GM18502 (cell line): ENCODE data around the gene SPATS2L.

Source experiments
- ATAC-seq: cut with Tn5 transposase; IDR thresholded peaks from one replicate; pipeline ENCODE4 v1.9.1; 2021; ENCODE audit warnings: mild to moderate bottlenecking; ENCODE audit not compliant: unreplicated experiment, poor library complexity

SPATS2L gene

GRCh38 chr2:200288670-200289429 is 17.6 kb upstream of the SPATS2L start:
- ATAC-seq: no peak

DNA sequence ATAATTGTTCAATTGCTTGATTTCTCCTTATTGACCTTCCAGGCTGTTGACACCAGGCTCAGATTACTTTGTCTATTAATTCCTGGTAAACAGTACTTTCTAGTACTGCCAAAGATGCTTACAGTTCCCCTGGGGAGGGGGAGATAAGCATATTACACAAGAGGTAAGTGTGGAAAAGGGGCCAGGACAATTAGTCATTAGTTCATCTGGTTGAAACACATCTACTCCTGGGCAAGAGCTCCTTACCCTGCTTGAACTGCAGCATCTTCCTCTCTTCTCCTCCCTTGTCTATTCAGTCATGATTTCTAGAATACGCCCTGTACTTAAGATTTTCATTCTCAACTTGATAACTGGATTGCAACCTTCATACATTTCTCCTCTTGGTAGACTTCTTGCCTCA is 10.4 kb upstream of the SPATS2L start:
- no peak for ATAC-seq

DNA sequence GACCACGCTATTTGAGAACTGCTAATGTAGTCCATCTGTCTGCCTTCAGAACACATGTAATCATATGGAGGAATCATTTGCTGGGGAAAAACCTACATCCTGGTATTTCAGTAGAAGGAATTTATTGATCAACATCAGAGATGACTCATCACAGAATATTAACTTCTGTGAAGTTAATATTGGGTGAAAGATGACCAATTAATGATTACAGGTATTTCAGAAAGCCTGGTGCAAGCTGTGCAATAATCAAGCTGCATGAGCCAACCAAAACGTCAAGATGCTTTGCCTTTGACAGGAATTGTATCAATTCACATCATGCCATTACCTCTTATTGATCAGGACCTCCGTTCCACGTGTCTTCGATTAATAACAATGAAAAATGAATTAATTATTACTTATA is 9.4 kb upstream of the SPATS2L start:
- ATAC-seq: no peak

- ATAC-seq: no peak
Measured at GRCh38 chr2:200297989-200298388, 8.5 kb upstream of the SPATS2L start.

DNA sequence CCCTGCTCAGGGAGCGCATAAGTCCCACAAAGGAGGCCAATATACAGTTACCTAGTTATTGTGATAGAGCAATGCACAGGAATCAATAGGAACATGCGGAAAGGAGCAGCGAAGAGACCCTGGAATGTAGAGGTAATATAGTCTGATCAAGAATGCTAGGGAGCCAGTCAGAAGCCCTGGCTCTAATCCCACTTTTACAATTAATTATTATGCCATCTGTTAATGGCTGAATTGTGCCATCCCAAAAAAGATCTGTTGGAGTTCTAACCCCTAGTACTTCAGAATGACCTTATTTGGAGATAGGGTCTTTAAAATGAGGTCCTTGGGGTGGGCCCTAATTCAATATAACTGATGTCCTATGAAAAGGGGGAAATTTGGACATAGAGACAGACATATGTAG is 7.7 kb upstream of the SPATS2L start:
- ATAC-seq: no peak

DNA sequence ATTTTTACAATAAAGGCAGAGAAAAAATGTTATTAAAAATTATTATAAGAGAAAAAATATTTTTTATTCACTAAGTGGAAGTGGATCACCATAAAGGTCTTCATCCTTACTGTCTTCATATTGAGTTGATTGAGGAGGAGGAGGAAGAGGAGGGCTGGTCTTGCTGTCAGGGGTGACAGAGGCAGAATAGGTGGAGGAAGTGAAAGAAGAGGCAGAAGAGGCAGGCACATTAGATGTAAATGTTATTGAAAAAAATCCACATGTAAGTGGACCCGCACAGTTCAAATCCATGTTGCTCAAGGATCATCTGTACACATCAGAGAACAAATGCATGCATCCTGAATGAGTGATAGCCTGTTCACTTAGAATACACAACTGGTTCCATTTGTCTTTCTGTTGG is 6.4 kb upstream of the SPATS2L start:
- ATAC-seq: no peak

GRCh38 chr2:200300638-200301314 is 5.7 kb upstream of the SPATS2L start:
- no peak for ATAC-seq

DNA sequence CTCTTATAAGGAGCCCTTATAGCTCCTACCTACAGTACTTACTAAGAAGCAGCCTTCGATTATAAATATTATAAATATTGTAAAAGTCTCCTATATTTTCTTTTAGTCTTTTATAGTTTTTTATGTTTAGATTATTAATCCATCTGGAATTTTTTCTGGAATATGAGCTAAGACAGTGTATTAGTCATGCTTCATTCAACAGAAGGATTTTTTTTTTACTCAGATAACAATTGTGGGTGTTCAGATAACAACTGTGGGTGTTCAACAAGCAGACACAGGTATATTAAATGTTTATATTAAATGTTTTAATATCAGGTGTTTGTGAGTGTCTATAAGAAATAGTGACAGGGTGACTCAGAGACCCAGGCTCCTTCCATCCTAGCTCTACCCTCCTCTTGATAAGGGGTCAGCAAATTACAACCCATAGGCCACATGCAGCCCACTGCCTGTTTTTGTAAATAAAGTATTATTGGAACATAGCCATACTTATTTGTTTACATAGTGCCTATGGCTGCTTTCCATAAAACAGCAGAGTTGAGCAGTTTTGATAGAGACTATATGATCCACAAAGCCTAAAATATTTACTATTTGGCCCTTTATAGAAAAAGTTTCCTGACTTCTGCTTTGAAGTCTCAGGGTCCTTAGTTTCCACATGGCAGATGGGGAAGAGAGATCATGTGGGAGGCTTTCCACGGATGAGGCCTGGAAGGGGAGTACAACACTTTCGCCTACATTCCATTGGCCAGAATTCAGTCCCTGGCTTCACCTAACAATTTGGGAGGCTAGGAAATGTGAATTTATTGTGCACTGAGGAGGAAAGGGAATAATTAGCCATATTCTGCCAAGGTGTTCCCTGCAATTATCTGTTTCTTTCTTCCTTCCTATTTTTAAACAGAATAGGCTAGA is 4.3 kb upstream of the SPATS2L start:
- ATAC-seq: no peak

DNA sequence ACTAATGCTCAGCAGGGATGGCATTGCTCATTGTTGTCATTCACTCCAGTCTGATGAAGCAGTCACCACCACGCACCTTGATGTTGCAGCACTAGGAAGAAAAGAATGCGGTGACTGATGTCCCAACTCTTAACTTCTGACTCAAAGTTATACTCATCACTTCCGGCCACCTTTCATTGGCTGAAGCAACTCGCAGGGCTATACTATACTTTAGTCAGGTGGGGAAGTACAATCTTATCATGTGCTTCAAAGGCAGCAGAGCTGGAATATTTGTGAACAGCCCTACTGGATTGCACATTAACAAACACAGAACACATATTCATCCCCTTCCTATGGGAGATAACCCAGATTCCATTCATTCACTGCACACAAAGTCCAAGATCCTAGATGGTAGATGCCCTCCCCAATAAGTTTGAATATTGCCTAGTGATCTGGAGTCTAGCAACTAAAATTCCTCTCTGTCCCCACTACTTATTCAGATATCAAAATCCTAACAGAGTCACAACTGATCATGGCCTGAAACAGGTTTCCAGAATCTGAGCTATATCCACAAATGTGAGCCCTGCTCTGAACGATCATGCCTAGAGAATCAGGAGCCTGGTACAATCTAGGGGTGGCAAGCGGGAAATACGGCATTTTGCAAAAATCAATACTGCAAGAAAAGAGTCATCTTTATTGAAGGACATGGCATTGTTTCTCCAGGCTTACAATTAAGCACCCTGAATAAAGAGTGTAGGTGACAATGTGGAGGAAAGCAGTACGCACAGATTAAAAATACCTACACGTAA is 3.4 kb upstream of the SPATS2L start:
- no peak for ATAC-seq

GRCh38 chr2:200305797-200306195 is 697 bp upstream of the SPATS2L start:
- peak; percentile 8 for ATAC-seq

DNA sequence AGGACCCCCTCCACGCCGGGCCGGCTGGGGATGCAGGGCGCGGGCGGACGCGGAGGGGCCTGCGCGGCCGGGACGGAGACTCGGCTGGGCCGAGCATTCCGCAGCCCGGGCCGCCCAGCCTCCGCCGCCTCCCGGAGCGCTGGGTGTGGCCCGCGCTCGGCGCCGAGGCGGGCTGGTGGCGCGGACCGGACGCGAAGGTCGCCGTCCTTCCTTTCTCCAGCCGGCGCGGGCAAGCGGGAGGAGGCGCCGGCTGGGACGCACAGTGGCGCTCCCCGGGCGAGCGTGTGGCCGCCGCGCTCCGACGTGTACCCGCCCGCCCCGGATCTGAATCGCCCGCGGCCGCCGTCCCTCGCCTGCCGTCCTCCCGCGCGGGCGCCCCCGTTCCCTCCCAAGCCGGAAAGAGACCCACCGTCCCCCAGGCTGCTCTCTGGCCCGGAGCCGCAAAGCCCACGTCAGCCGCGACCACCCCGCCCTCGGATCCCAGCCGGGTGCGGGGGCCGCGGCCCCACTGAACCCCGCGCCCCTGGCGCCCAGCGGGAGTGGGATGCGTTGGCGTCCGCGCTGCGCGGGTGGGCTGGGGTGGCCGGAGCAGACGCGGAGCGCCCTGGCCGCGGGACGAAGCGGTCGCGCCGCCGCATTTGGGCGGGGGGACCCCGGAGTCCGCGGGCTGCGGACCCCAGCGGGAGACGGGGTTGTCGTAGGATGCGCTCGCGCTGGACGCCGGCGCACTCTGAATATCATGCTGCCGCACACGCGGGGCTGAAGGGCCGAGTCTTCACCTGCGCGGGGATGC is 634 bp downstream of the SPATS2L start:
- ATAC-seq: peak; percentile 66

- ATAC-seq: no peak
Measured at GRCh38 chr2:200307724-200308545, 1.4 kb downstream of the SPATS2L start.

- ATAC-seq: no peak
Measured at GRCh38 chr2:200308546-200309295, 2.2 kb downstream of the SPATS2L start.

GRCh38 chr2:200309296-200310049 is 3.0 kb downstream of the SPATS2L start:
- ATAC-seq: no peak

DNA sequence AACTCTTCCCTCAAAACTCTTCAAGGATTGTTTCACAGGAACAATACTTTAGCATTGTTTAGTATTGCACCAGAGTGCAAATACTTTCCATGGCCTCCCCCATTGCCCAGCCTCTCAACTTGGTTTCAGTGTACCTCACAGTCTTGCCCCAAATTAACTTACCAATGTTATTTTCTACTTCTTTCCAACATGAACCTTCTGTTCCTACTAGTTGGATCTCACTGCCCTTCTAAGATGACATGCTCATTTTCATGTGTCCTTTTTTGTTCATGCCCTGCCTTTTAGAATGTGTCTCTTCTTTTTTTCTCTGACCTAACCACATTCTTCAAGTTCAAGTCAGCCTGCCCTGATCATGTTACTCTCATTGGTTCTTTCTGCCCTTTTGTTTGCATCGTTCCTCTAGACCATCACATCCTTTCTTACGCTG is 4.1 kb downstream of the SPATS2L start:
- no peak for ATAC-seq

DNA sequence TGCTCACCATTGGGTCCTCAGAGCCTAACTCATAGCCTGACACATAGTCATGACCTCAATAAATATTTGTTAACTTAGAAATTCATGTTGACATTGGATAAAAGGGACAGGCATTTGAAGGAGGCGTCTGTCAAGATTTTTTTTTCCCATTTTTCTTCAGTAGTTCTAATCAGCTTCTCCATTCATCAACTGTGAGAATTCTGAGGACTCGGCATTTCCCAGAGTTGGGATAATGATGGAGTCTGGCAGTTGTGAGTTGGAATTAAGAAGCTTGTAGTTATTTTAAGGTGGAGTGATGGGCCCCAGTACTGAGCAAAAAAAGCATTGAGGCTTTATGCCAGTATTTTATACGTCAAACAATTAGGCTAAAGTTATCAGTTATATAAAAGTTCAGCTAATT is 4.6 kb downstream of the SPATS2L start:
- ATAC-seq: no peak

- ATAC-seq: no peak
Measured at GRCh38 chr2:200314976-200315567, 8.6 kb downstream of the SPATS2L start.
